Right lung (tissue), 5 donors: ENCODE measurements around the gene PPP1R8. TPM values are rescaled to one million over a fixed set of nuclear protein-coding genes. Genes with fewer than 3 reads are reported as not detected.
"Not testable (repeated sequence)": the region's sequence is repeated elsewhere in the genome, so short reads cannot be mapped to it uniquely, and the experiment has no call there.

Source experiments
- DNase-seq, 2 donors: peaks; one replicate each; pipeline ENCODE4 v3.0.0-alpha.2; 2013
- polyA plus RNA-seq, 5 donors: library from polyadenylated mRNA; unstranded; fragments of 120-200 nt; gene quantifications; one replicate each; pipeline versions ENCODE4 v1.2.1 to v1.2.3, GENCODE V29; 2013; ENCODE audit warnings: inconsistent platforms in 1 of 5, low replicate concordance in 1 of 5; ENCODE audit not compliant: insufficient read length in 5 of 5, insufficient read depth in 1 of 5

Gene PPP1R8
- polyA plus RNA-seq, 5 donors, result 47.5 to 59.2 (median 51.2) TPM

GRCh38 chr1:27829339-27829960 is 1.1 kb upstream of the PPP1R8 start:
- DNase-seq, result not testable (repeated sequence)

GRCh38 chr1:27831568-27832410 is 1.2 kb downstream of the PPP1R8 start:
- DNase-seq, result no peak

- DNase-seq, result no peak
Measured at GRCh38 chr1:27832762-27833161, 2.2 kb downstream of the PPP1R8 start.

- no peak for DNase-seq
Measured at GRCh38 chr1:27833470-27833869, 2.9 kb downstream of the PPP1R8 start.

- DNase-seq, result no peak
Measured at GRCh38 chr1:27835046-27835445, 4.5 kb downstream of the PPP1R8 start.

- DNase-seq, result no peak
Measured at GRCh38 chr1:27835501-27835900, 4.9 kb downstream of the PPP1R8 start.

GRCh38 chr1:27849951-27850350 is 19.4 kb downstream of the PPP1R8 start:
- no peak for DNase-seq

GRCh38 chr1:27855085-27855484 is 24.5 kb downstream of the PPP1R8 start:
- no peak for DNase-seq

- DNase-seq, result no peak
Measured at GRCh38 chr1:27856561-27857343, 26.2 kb downstream of the PPP1R8 start.

GRCh38 chr1:27857552-27857951 is 27.0 kb downstream of the PPP1R8 start:
- DNase-seq, result not testable (repeated sequence)

GRCh38 chr1:27858072-27858948 is 27.7 kb downstream of the PPP1R8 start:
- DNase-seq, result peak; percentile 70 to 78

GRCh38 chr1:27858949-27859576 is 28.5 kb downstream of the PPP1R8 start:
- DNase-seq, result no peak

GRCh38 chr1:27861436-27861835 is 30.9 kb downstream of the PPP1R8 start:
- no peak for DNase-seq

GRCh38 chr1:27862004-27862403 is 31.4 kb downstream of the PPP1R8 start:
- DNase-seq, result no peak

GRCh38 chr1:27862671-27863537 is 32.3 kb downstream of the PPP1R8 start:
- peak; percentile 30 to 63 for DNase-seq

GRCh38 chr1:27863538-27863915 is 32.9 kb downstream of the PPP1R8 start:
- DNase-seq, result no peak

- DNase-seq, result no peak
Measured at GRCh38 chr1:27864264-27864895, 33.8 kb downstream of the PPP1R8 start.

GRCh38 chr1:27865821-27866220 is 35.2 kb downstream of the PPP1R8 start:
- no peak for DNase-seq

- DNase-seq, result no peak
Measured at GRCh38 chr1:27868556-27868931, 38.0 kb downstream of the PPP1R8 start.
